HepG2 (cell line): ENCODE results near the gene FAM169A. TPM values are rescaled to one million over a fixed set of nuclear protein-coding genes. Genes with fewer than 3 reads are reported as not detected.

Source experiments
- ATF2 ChIP-seq: sonication (generic); formaldehyde crosslinking; IDR thresholded peaks from 2 replicates; pipeline ENCODE4 v1.4.0; 2020; ENCODE audit warnings: missing genetic modification reagents
- ATF3 ChIP-seq: sonication (generic); formaldehyde crosslinking; IDR thresholded peaks from 2 replicates; pipeline ENCODE4 v1.4.0; 2020; ENCODE audit warnings: missing genetic modification reagents
- ATF5 ChIP-seq: sonication (generic); formaldehyde crosslinking; IDR thresholded peaks from 2 replicates; pipeline ENCODE4 v1.4.0; 2020; ENCODE audit warnings: mild to moderate bottlenecking, low read depth, missing genetic modification reagents
- CEBPG ChIP-seq: IDR thresholded peaks from 2 replicates; pipeline ENCODE4 v1.6.1; 2016
- ELF3 ChIP-seq: IDR thresholded peaks from 2 replicates; pipeline ENCODE4 v1.6.1; 2016; ENCODE audit warnings: missing genetic modification reagents, missing compliant biosample characterization
- HDAC6 ChIP-seq: fragments of 200-600 bp; sonication (generic); IDR thresholded peaks from 2 replicates; pipeline ENCODE4 v1.7.0; 2017; ENCODE audit warnings: mild to moderate bottlenecking, antibody characterized with exemption, low read length, low read depth
- HOXA7 ChIP-seq: sonication (generic); formaldehyde crosslinking; IDR thresholded peaks from 2 replicates; pipeline ENCODE4 v1.8.1; 2022; ENCODE audit warnings: mild to moderate bottlenecking, missing genetic modification reagents, moderate library complexity
- KMT2A ChIP-seq: sonication (generic); formaldehyde crosslinking; IDR thresholded peaks from 2 replicates; pipeline ENCODE4 v1.4.0; 2020; ENCODE audit warnings: missing genetic modification reagents
- MBD4 ChIP-seq: IDR thresholded peaks from 2 replicates; pipeline ENCODE4 v1.6.1; 2012; ENCODE audit warnings: low read length, inconsistent platforms, borderline replicate concordance
- MIER3 ChIP-seq: IDR thresholded peaks from 2 replicates; pipeline ENCODE4 v1.6.1; 2016; ENCODE audit warnings: missing compliant biosample characterization, borderline replicate concordance
- MLLT10 ChIP-seq: sonication (generic); formaldehyde crosslinking; IDR thresholded peaks from 2 replicates; pipeline ENCODE4 v1.4.0; 2020; ENCODE audit warnings: missing genetic modification reagents
- NR1H2 ChIP-seq: sonication (generic); formaldehyde crosslinking; IDR thresholded peaks from 2 replicates; pipeline ENCODE4 v1.8.1; 2022; ENCODE audit warnings: low read depth, missing genetic modification reagents, borderline replicate concordance
- RFX3 ChIP-seq: IDR thresholded peaks from 2 replicates; pipeline ENCODE4 v1.6.1; 2016; ENCODE audit warnings: missing biosample characterization, missing genetic modification reagents
- SMC3 ChIP-seq: IDR thresholded peaks from 2 replicates; pipeline ENCODE4 v1.6.1; 2011; ENCODE audit warnings: low read length, improper control_type of control experiment
- ZNF142 ChIP-seq: sonication (generic); formaldehyde crosslinking; IDR thresholded peaks from 2 replicates; pipeline ENCODE4 v1.4.0; 2020; ENCODE audit warnings: missing genetic modification reagents
- ZNF20 ChIP-seq: sonication (generic); formaldehyde crosslinking; IDR thresholded peaks from 2 replicates; pipeline ENCODE4 v1.4.0; 2020; ENCODE audit warnings: mild to moderate bottlenecking, moderate library complexity, missing genetic modification reagents
- ZNF430 ChIP-seq: sonication (generic); formaldehyde crosslinking; IDR thresholded peaks from 2 replicates; pipeline ENCODE4 v1.9.0; 2021; ENCODE audit warnings: mild to moderate bottlenecking, missing genetic modification reagents
- ZNF503 ChIP-seq: sonication (generic); formaldehyde crosslinking; IDR thresholded peaks from 2 replicates; pipeline ENCODE4 v1.4.0; 2020; ENCODE audit warnings: missing genetic modification reagents
- ZNF549 ChIP-seq: sonication (generic); formaldehyde crosslinking; IDR thresholded peaks from 2 replicates; pipeline ENCODE4 v1.5.0; 2020; ENCODE audit warnings: missing genetic modification reagents
- polyA plus RNA-seq, 8 experiments: library from polyadenylated mRNA; depleted of rRNA in 3 of 8; stranded (reverse) in 7 of 8; unstranded in 1 of 8; fragments of >200 nt; fragmentation: Illumina TruSeq in 4 of 8; extraction: Trizol in 4 of 8; gene quantifications; 2 replicates each; pipeline versions ENCODE4 v1.2.1 to v1.2.3, GENCODE V29; 2011 to 2016; ENCODE audit warnings: low read depth in 4 of 8, missing spikeins in 1 of 8, mixed read lengths in 1 of 8; ENCODE audit not compliant: insufficient read depth in 1 of 8
- total RNA-seq, 5 experiments: library from RNA; depleted of rRNA; stranded (reverse); fragments of >200 nt; fragmentation: Illumina TruSeq; extraction: Trizol; gene quantifications; 2 replicates each; pipeline ENCODE4 v1.2.3, GENCODE V29; 2016; ENCODE audit warnings: low read depth in 1 of 5
- TF ChIP-seq, protein P1 (sequence below): sonication (generic); formaldehyde crosslinking; IDR thresholded peaks from 2 replicates; pipeline ENCODE4 v1.5.0; 2020; ENCODE audit warnings: missing genetic modification reagents

Gene FAM169A
- total and polyA plus RNA-seq, 2 of the 13 experiments (the other 11 are each of a cell fraction or from before 2014, with no cell fraction given): 21.1 to 110 TPM

DNA sequence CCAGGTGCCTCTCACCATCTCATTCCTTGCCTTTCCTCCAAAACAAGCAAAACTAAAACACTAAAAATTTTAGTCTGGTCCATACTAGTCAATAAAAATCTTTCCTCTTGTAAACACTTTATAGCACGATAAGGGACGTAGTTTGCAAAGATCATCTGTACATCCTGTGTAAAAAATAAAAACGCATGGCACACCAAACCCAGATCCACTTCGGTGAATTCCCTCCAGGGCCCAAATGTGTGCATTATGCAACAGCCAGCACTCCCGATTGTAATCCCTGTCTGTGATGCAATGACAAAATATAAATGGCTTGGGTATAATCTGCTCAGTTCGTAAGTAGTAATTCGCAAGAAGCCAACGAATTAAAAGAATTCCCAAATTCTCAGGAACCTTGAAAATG lies 1.4 kb downstream of the FAM169A start (continued):
- no peak for TF ChIP-seq ZNF142 (CRISPR knock-in tag)
- TF ChIP-seq, protein P1, sequence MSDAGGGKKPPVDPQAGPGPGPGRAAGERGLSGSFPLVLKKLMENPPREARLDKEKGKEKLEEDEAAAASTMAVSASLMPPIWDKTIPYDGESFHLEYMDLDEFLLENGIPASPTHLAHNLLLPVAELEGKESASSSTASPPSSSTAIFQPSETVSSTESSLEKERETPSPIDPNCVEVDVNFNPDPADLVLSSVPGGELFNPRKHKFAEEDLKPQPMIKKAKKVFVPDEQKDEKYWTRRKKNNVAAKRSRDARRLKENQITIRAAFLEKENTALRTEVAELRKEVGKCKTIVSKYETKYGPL (CRISPR knock-in tag): peak; percentile 97
- peak; percentile 48; the same call in 1 of the 2 replicates for TF ChIP-seq ZNF503
- TF ChIP-seq HDAC6: 0 out of 2 replicates have a peak, but pooled peaks have one; percentile 20
- TF ChIP-seq ATF3: peak; percentile 47; the same call in 1 of the 2 replicates
- TF ChIP-seq RFX3 (CRISPR knock-in tag): no peak
- TF ChIP-seq HOXA7 (CRISPR knock-in tag): no peak
- no peak for TF ChIP-seq ATF5
- no peak for TF ChIP-seq ZNF549 (CRISPR knock-in tag)
- peak; percentile 30; the same call in 1 of the 2 replicates for TF ChIP-seq ATF2 (CRISPR knock-in tag)
- no peak for TF ChIP-seq NR1H2 (CRISPR knock-in tag)
- TF ChIP-seq ZNF20: no peak
- TF ChIP-seq KMT2A: peak; percentile 21
- TF ChIP-seq MLLT10 (CRISPR knock-in tag): 0 out of 2 replicates have a peak, but pooled peaks have one; percentile 49
- TF ChIP-seq MBD4: peak; percentile 50; the same call in 1 of the 2 replicates
- TF ChIP-seq MIER3 (CRISPR knock-in tag): no peak
- TF ChIP-seq CEBPG: peak; percentile 94
- TF ChIP-seq ELF3: 0 out of 2 replicates have a peak, but pooled peaks have one; percentile 15
- TF ChIP-seq SMC3: peak; percentile 30; the same call in 1 of the 2 replicates
- 0 out of 2 replicates have a peak, but pooled peaks have one; percentile 17 for TF ChIP-seq ZNF430 (CRISPR knock-in tag)
